Uterus (tissue), 4 donors: ENCODE results near the gene POU1F1. TPM values are rescaled to one million over a fixed set of nuclear protein-coding genes. Genes with fewer than 3 reads are reported as not detected.
"Not testable (repeated sequence)": the region's sequence is repeated elsewhere in the genome, so short reads cannot be mapped to it uniquely, and the experiment has no call there.

Experiments
- DNase-seq, 2 donors: peaks; one replicate each; pipeline ENCODE4 v3.0.0-alpha.2; 2019 to 2020
- H3K27ac ChIP-seq, 2 donors: fragments of 200-600 bp; sonication (generic); 1 replicate in 1 of 2; 2 replicates in 1 of 2; pipeline ENCODE4 v1.5.1; 2016 to 2018
- H3K27me3 ChIP-seq, 2 donors: fragments of 200-600 bp; sonication (generic); one replicate each; pipeline ENCODE4 v1.5.1; 2018 to 2019; ENCODE audit warnings: control low read depth in 1 of 2
- H3K36me3 ChIP-seq, 2 donors: fragments of 200-600 bp; sonication (generic); one replicate each; pipeline ENCODE4 v1.5.1; 2019; ENCODE audit warnings: control low read depth in 1 of 2
- H3K4me1 ChIP-seq, 2 donors: fragments of 200-600 bp; sonication (generic); one replicate each; pipeline ENCODE4 v1.5.1; 2018 to 2019; ENCODE audit warnings: control low read depth in 1 of 2
- H3K4me3 ChIP-seq, 2 donors: fragments of 200-600 bp; sonication (generic); 1 replicate in 1 of 2; 2 replicates in 1 of 2; pipeline ENCODE4 v1.5.1; 2018 to 2019; ENCODE audit warnings: mild to moderate bottlenecking in 1 of 2
- H3K9me3 ChIP-seq, 2 donors: fragments of 200-600 bp; sonication (generic); one replicate each; pipeline ENCODE4 v1.5.1; 2019; ENCODE audit warnings: control low read depth in 1 of 2
- POLR2A ChIP-seq, 2 donors: fragments of 450-650 bp; IDR thresholded peaks; one replicate each; pipeline ENCODE4 v1.6.1; 2016; ENCODE audit warnings: antibody characterized with exemption in 2 of 2, mild to moderate bottlenecking in 1 of 2, moderate library complexity in 1 of 2
- intact Hi-C: fragments of 100-400 bp; cut with DNase I; formaldehyde crosslinking; loops from one replicate; pipeline ENCODE4 v1.15.1; 2023; ENCODE audit warnings: low total_unique reads
- total RNA-seq, 4 donors: library from RNA; depleted of rRNA in 3 of 4; stranded (reverse); fragments of >200 nt in 3 of 4; gene quantifications; one replicate each; pipeline versions ENCODE4 v1.1.0 to v1.2.4, GENCODE V29; 2014 to 2023
- TF ChIP-seq, protein P1 (sequence below), 4 experiments: fragments of 200-600 bp in 2 of 4; fragments of 450-650 bp in 2 of 4; sonication (generic) in 2 of 4; IDR thresholded peaks; one replicate each; pipeline ENCODE4 v1.5.1; 2016 to 2019; ENCODE audit warnings: antibody characterized with exemption in 4 of 4, mild to moderate bottlenecking in 2 of 4, moderate library complexity in 1 of 4
- donor health status: DM: yes; HTN: yes; CAD: no.

POU1F1 gene
- total RNA-seq, 4 donors from 2014 or later, result not detected

GRCh38 chr3:87313641-87314040 is 37.3 kb upstream of the POU1F1 start:
- H3K27me3 ChIP-seq, result no peaks in the 10 kb centered on the region
- intact Hi-C loops, result no loop called here
- no peaks in the 10 kb centered on the region for H3K4me1 ChIP-seq
- H3K36me3 ChIP-seq, result no peaks in the 10 kb centered on the region
- H3K27ac ChIP-seq, result no peak overlapping the region
- no peak for TF ChIP-seq POLR2A (IDR thresholded peaks at IDR 0.05)
- TF ChIP-seq, protein P1, sequence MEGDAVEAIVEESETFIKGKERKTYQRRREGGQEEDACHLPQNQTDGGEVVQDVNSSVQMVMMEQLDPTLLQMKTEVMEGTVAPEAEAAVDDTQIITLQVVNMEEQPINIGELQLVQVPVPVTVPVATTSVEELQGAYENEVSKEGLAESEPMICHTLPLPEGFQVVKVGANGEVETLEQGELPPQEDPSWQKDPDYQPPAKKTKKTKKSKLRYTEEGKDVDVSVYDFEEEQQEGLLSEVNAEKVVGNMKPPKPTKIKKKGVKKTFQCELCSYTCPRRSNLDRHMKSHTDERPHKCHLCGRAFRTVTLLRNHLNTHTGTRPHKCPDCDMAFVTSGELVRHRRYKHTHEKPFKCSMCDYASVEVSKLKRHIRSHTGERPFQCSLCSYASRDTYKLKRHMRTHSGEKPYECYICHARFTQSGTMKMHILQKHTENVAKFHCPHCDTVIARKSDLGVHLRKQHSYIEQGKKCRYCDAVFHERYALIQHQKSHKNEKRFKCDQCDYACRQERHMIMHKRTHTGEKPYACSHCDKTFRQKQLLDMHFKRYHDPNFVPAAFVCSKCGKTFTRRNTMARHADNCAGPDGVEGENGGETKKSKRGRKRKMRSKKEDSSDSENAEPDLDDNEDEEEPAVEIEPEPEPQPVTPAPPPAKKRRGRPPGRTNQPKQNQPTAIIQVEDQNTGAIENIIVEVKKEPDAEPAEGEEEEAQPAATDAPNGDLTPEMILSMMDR (IDR thresholded peaks at IDR 0.05), result no peak
- H3K9me3 ChIP-seq, result no peaks in the 10 kb centered on the region
- DNase-seq, result no peak
- H3K4me3 ChIP-seq, result no peak overlapping the region

DNA sequence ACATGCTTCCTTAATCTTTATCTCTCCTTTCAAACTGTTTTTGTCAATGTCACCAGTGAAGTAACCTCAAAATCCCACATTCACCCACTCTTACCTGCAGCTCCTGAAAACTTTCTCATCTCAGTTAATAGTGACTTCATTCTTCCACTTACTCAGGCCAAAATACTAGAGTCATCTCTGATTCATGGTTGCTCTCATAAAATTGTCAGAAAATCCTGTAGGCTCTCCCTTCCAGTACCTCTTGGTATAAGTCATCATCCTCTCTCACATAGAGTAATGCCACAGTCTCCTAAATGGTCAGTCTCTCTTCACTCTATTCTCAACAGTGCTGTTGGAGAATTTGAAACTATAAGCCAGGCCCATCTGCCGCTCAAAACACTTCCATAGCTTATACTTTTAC is 34.9 kb upstream of the POU1F1 start:
- Histone ChIP-seq H3K36me3 (no peaks in the 10 kb centered on the region), H3K9me3 (no peaks in the 10 kb centered on the region), H3K27ac (no peak overlapping the region), H3K4me3 (no peak overlapping the region), H3K4me1 (no peaks in the 10 kb centered on the region), H3K27me3 (no peaks in the 10 kb centered on the region)
- TF ChIP-seq POLR2A (IDR thresholded peaks at IDR 0.05), result no peak
- TF ChIP-seq, protein P1 (IDR thresholded peaks at IDR 0.05), result no peak
- DNase-seq, result no peak
- intact Hi-C loops, result no loop called here

DNA sequence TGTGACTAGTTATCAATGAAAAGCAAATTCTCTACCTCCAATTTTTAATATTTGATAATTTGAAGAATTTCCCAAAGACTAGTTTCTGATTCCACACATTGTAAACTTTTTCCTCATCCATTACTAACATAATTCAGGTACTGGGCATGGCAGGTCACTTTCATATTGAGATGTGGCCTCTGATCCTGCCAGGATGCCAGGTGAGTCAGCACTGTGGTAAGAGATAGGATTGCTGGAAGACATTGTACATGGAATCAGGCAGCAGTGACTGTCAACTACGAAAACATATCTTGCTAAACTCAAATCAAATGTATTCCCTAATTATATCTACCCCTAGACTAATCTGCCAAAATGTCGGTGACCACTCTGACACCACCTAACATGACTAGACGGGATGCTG is 33.2 kb upstream of the POU1F1 start:
- intact Hi-C loops, result no loop called here
- no peak overlapping the region for H3K4me3 ChIP-seq

DNA sequence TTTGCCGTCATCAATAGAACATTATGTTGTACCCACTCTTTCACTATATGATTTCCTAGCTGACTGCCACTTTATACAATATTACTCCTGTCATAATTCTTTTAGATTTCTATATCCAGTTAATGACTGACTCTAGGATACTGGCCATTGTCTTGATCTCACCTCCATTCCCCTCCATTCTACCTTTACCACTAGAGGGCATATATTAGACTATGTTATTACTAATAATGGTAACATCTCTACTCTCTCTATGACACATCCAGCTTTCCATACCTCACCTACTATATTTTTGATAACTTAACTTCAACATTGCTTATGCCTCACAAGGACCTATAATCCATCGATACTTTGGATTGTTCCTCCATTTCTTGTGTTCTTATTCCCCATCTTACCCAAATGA is 31.4 kb upstream of the POU1F1 start:
- no peak overlapping the region for H3K4me3 ChIP-seq
- no peak overlapping the region for H3K27ac ChIP-seq
- TF ChIP-seq, protein P1 (IDR thresholded peaks at IDR 0.05), result no peak
- no peak for TF ChIP-seq POLR2A (IDR thresholded peaks at IDR 0.05)
- H3K4me1 ChIP-seq, result no peaks in the 10 kb centered on the region
- no peaks in the 10 kb centered on the region for H3K27me3 ChIP-seq
- intact Hi-C loops, result no loop called here
- DNase-seq, result no peak
- no peaks in the 10 kb centered on the region for H3K36me3 ChIP-seq
- no peaks in the 10 kb centered on the region for H3K9me3 ChIP-seq

More for the DNA sequence above, 33.2 kb upstream of the POU1F1 start:
- H3K27ac ChIP-seq, result no peak overlapping the region
- no peaks in the 10 kb centered on the region for H3K36me3 ChIP-seq
- no peak for TF ChIP-seq POLR2A (IDR thresholded peaks at IDR 0.05)
- TF ChIP-seq, protein P1 (IDR thresholded peaks at IDR 0.05), result no peak
- no peak for DNase-seq
- no peaks in the 10 kb centered on the region for H3K4me1 ChIP-seq
- no peaks in the 10 kb centered on the region for H3K9me3 ChIP-seq
- no peaks in the 10 kb centered on the region for H3K27me3 ChIP-seq

- Histone ChIP-seq H3K36me3 (no peaks in the 10 kb centered on the region), H3K27me3 (no peaks in the 10 kb centered on the region), H3K27ac (no peak overlapping the region), H3K4me1 (no peaks in the 10 kb centered on the region), H3K4me3 (no peak overlapping the region), H3K9me3 (no peaks in the 10 kb centered on the region)
- TF ChIP-seq, protein P1 (IDR thresholded peaks at IDR 0.05), result no peak
- TF ChIP-seq POLR2A (IDR thresholded peaks at IDR 0.05), result no peak
- DNase-seq, result no peak
- intact Hi-C loops, result no loop called here
Measured at GRCh38 chr3:87305517-87305916, 29.1 kb upstream of the POU1F1 start.

GRCh38 chr3:87305031-87305430 is 28.6 kb upstream of the POU1F1 start:
- H3K27me3 ChIP-seq, H3K27ac ChIP-seq, H3K4me3 ChIP-seq, DNase-seq, H3K4me1 ChIP-seq, H3K36me3 ChIP-seq, H3K9me3 ChIP-seq, intact Hi-C loops: not testable (repeated sequence)
